HG02642 (cell line): ENCODE data around the gene ORC1.

Source experiments
- ATAC-seq: cut with Tn5 transposase; IDR thresholded peaks from one replicate; pipeline ENCODE4 v1.9.1; 2021; ENCODE audit warnings: mild to moderate bottlenecking; ENCODE audit not compliant: unreplicated experiment, poor library complexity

The ORC1 gene

DNA sequence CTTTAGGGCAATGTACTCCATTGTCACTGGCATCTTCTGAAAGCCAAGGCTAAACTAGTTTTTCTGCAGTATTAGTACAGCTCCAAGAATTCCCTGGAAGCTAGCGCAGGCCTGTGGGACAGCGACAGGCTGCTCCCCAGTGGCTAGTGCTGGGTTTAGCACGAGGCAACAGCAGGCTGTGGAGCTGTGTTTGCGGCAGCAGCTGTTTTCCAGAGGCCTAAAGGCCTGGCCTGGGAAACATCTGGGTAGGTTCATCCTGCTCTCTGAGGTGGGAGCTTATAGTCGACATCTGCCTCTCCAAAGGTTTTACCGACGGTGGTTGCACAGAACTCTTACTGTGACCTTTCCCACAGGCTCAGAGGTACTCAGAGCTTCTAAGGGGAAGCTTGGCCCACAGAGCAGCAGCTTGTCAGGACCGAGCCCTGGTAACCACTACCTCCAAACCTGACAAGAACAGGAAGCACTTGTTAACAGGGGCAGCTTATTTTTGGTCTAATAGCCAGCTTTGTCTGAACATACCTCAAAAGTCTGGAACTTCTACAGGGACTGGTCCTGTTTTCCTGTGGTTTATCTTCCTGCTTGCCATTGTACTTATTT lies 55.4 kb downstream of the ORC1 start:
- ATAC-seq = no peak

DNA sequence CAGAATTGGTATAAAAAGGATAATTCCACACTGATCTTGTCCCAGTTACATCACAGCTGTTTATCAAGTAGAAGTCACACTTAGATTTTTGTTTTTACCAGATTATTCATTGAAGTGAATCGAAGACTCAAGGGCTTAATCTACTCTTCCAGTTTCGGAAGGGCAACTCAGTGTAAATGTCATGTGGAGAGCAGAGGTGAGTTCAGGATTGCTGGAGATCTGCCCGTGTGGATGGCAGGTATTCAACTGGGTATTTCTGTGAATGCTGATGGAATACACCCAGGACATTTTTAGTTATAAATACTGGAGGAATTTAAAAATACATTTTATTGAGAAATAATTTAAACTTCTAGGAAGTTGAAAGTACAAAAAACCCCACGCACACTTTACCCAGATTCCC lies 57.6 kb downstream of the ORC1 start:
- no peak for ATAC-seq

DNA sequence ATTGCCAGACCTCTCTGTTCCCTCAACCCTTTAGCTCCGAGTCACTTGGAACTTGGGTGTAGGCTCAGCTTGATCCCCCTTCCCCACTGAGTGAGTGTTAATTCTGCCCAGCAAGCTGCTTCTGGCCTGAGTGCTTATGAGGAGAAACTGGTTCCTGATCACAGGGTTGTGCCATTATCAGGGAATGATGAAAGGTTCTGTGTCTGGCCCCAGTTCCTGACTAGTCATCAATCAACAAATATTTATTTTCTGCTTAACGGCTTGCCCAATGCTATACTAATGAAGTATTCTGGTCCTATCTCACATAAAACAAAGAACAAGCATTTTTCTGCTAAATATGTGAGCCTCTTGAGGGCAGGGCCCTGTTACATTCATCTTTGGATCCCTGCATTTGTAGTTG lies 59.0 kb downstream of the ORC1 start:
- no peak for ATAC-seq

DNA sequence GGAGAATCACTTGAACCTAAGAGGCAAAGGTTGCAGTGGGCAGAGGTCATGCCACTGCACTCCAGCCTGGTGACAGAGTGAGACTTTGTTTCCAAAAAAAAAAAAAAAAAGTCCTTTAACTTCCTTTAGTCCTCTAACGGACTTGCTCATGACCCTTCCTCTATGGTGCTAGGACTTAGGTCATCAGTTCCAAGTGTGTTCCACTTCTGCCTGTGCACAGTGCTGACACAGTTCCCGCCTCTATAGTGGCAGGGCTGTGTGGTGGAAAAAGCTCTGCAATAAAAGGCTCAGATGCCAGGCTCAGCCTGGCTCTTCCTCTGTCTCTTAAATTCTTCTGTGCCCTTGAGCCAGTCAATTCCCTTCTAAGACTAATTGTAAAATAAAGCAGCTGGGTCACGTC lies 60.2 kb downstream of the ORC1 start:
- ATAC-seq = no peak

DNA sequence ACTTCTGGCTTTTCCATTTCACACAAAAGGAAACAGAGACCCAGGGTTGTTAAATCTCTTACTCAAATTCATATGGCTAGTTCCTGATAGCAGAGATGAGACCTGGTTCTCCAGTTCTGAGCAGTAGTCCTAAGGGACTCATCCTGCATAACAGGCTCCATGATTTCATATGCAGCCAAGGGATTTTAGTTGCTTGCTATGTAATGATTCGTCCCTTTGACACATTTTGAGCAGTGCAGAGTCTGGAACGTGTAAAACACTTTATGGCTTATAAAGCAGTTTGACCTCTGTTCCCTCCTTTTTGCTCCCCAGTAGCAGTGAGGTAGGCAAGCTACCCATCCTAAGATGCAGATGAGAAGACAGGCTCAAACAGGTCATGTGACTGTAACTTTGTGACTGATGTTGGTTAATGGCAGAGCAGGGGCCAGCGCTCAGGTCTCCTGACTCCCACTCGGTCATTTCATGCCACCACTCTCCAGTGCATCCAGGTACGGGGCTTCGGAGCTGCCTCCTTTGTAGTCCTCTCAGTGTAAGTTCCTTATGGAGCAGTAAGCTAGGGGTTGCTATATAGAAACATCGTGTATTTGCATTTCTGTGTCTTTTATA lies 62.5 kb downstream of the ORC1 start:
- no peak for ATAC-seq

DNA sequence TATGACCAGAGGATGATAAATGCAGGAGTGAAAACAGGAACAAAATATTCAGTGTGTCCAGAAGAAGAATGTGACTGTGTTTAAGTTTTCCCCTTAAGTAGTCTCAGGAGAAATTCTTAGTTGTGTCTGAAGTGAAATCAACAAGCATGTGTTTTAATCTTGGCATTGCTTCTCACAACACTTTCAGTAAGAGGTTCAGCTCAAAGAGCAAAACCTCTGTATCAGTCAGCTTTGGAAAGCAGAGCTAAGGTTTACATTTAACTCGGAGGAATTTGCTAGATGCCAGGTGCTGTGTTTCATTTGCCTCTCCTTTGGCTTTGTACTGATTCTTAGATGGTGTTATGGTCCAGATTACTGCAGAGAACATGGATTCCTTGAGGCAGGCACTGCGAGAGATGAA lies 66.8 kb downstream of the ORC1 start:
- ATAC-seq = no peak

DNA sequence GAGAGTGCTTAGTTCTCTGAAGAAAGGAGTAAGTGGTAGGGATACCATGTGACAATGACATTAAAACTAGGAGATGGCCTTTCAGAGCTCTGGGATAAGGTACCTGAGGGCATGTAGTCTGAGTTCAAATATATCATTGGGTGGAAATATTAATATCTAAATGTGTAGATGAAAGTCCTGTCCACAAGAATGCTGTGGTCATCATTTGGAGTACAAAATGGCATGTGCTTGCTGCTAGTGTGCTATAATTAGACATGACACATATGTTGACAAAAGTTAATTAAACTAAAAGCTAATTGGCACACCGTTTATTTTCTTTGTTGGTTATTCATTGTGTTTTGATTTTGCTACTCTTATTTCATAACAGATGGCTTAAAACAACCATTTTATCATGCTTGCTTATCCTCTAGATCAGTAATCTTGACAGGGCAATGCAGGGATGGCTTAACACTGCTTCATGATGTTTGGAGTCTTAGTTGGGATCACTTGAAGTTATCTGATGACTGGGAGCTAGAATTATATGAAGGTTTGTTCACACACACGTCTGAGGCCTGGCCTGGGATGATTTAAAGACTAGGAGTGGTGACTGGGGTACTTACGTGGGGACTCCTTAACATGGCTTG lies 69.2 kb downstream of the ORC1 start:
- ATAC-seq = no peak

DNA sequence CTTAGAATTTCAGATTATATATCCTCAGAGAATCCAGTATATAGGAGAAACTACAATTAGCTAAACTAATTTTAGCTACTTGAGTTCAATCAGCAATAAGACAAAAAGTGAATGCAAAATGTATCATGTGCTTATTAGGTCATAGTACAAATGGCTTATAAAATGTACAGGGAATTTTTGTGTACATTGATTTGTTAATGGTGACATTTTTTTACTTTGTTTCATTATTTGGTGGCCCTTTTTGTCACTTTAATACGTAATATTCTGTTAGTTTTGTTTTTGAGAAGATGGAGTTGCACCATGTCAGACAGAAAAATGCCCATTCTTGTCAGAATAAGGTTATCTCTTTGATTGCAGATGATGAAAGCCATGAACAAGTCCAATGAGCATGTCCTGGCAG lies 71.8 kb downstream of the ORC1 start:
- no peak for ATAC-seq

DNA sequence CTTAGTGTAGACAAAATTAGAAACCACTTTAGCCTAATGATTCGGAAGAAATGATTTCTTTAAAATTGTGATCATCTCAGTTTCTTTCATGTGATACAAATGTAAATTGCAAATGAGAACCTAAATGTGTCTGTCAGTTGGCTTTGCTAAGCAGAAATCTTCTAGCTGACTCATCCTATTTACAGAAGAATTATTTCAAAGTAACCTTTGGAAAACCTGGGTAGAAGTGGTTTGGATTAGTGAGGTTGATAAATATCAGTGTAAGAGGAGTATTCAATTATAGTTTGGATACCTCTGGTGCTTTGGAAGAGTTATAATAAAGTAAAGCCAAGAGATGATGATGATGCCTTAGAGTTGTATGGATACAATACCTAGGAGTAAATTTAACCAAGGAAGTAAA lies 75.6 kb downstream of the ORC1 start:
- ATAC-seq = no peak

DNA sequence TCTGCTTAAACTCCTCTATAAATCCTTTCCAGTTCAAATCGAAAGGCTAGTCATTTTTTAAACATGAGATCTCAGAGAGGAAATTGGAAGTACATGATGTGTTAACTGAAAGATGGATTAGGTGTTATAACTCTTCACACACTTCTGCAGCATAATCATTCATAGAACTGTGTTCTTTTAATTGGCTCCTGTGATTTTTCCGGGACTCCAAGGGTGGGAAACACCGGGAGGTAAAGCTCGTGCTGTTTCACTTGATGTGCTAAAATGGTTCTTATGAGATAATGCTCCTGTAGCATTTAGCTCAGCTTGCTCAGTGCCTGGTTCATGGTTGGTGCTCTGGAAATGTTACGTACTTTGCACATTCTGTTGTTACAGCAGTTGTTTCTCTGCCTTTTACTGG lies 78.4 kb downstream of the ORC1 start:
- ATAC-seq = no peak

DNA sequence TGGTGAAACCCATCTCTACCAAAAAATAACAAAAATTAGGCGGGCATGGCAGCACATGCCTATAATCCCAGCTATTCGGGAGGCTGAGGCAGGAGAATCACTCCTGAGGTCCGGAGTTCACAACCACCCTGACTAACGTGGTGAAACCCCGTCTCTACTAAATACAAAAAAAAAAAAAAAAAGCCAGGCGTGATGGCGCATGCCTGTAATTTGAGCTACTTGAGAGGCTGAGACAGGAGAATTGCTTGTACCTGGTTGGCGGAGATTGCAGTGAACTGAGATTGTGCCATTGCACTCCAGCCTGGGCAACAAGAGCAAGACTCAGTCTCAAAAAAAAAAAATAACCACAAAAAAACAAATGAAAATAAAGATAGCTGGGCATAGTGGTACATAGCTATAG lies 80.5 kb downstream of the ORC1 start:
- no peak for ATAC-seq
